HepG2 (cell line): ENCODE results near the gene ANKRD65. TPM values are rescaled to one million over a fixed set of nuclear protein-coding genes. Genes with fewer than 3 reads are reported as not detected.
"Not testable (repeated sequence)": the region's sequence is repeated elsewhere in the genome, so short reads cannot be mapped to it uniquely, and the experiment has no call there.

Experiments used
- ATAC-seq: fragments of 200-7000 bp; cut with Tn5 transposase; 3 replicates; pipeline ENCODE4 v1.9.1; 2020; ENCODE audit warnings: mild to moderate bottlenecking, moderate library complexity
- BruUV-seq: library from RNA; stranded (reverse); fragments of 400-500 nt; replicated peaks from 2 replicates; lab custom pipeline; 2021; lab: Mats Ljungman, UMichigan
- CTCF ChIA-PET: fragments of 300-600 bp; formaldehyde crosslinking; extraction: SDS; loops from one replicate; lab custom pipeline; 2021; ENCODE audit warnings: low total read pairs, inconsistent platforms, low intra/inter-chr PET ratio; lab: Yijun Ruan, JAX
- POLR2A ChIA-PET: fragments of 350-600 bp; sonication (Branson Sonifier 250); formaldehyde crosslinking; loops from one replicate; lab custom pipeline; 2020; ENCODE audit warnings: antibody characterized with exemption, inconsistent platforms; lab: Yijun Ruan, JAX
- DNase-seq: peaks from one replicate; pipeline ENCODE4 v3.0.0-alpha.2; 2015; ENCODE audit warnings: low spot score
- FAIRE-seq: peaks from 3 replicates; lab custom pipeline; 2011; peaks lifted over from hg19 to GRCh38; lab: Jason Lieb, UNC
- H2AFZ ChIP-seq: one replicate; pipeline ENCODE4 v1.6.1; 2011; ENCODE audit warnings: low read length, inconsistent platforms
- H3K27ac ChIP-seq: fragments of 300-600 bp; 3 replicates; pipeline ENCODE4 v1.8.0; 2011; ENCODE audit warnings: mixed run types, mild to moderate bottlenecking, mixed read lengths, low read length, inconsistent platforms; ENCODE audit not compliant: insufficient read depth; ENCODE audit errors: extremely low read length
- H3K27me3 ChIP-seq, 2 experiments: fragments of 200-600 bp in 1 of 2; 2 replicates in 1 of 2; 3 replicates in 1 of 2; pipeline versions ENCODE4 v1.6.0 to v1.8.0; 2011; ENCODE audit warnings: low read length in 2 of 2, mild to moderate bottlenecking in 2 of 2, moderate library complexity in 2 of 2, inconsistent platforms in 1 of 2; ENCODE audit not compliant: insufficient read depth in 2 of 2, control insufficient read depth in 1 of 2
- H3K36me3 ChIP-seq, 2 experiments: fragments of 200-600 bp in 1 of 2; replicated peaks in 1 of 2; 2 replicates in 1 of 2; 3 replicates in 1 of 2; pipeline versions ENCODE4 v1.5.1 to v1.8.0; 2011; ENCODE audit warnings: low read length in 2 of 2, inconsistent platforms in 1 of 2; ENCODE audit not compliant: insufficient read depth in 2 of 2, control insufficient read depth in 1 of 2
- H3K4me1 ChIP-seq: 2 replicates; pipeline ENCODE4 v1.5.1; 2012; ENCODE audit warnings: low read length, inconsistent platforms; ENCODE audit not compliant: insufficient read depth
- H3K4me2 ChIP-seq: 2 replicates; pipeline ENCODE4 v1.6.0; 2011; ENCODE audit warnings: low read depth, low read length, inconsistent platforms
- H3K4me3 ChIP-seq, 3 experiments: fragments of 200-600 bp in 1 of 3; sonication (generic), shearing (Covaris generic) in 1 of 3; replicated peaks in 1 of 3; 2 replicates each; pipeline ENCODE4 v1.5.1; 2011 to 2016; ENCODE audit warnings: low read length in 3 of 3, inconsistent platforms in 2 of 3, low read depth in 2 of 3, mild to moderate bottlenecking in 2 of 3, control low read depth in 1 of 3, mixed read lengths in 1 of 3; ENCODE audit not compliant: insufficient read depth in 1 of 3
- H3K79me2 ChIP-seq: one replicate; pipeline ENCODE4 v1.6.1; 2011; ENCODE audit warnings: low read length, inconsistent platforms; ENCODE audit not compliant: insufficient read depth
- H3K9ac ChIP-seq: 2 replicates; pipeline ENCODE4 v1.6.0; 2011; ENCODE audit warnings: mild to moderate bottlenecking, low read depth, low read length, inconsistent platforms; ENCODE audit not compliant: insufficient read depth
- H3K9me3 ChIP-seq: 2 replicates; pipeline ENCODE4 v1.5.1; 2012; ENCODE audit warnings: mild to moderate bottlenecking, low read length
- H4K20me1 ChIP-seq: 2 replicates; pipeline ENCODE4 v1.6.0; 2011; ENCODE audit warnings: inconsistent platforms, mild to moderate bottlenecking, low read length, moderate library complexity; ENCODE audit not compliant: insufficient read depth
- FOSL1 ChIP-seq: sonication (generic); formaldehyde crosslinking; IDR thresholded peaks from 2 replicates; pipeline ENCODE4 v1.9.0; 2021; ENCODE audit warnings: missing genetic modification reagents, borderline replicate concordance
- FOXO4 ChIP-seq: sonication (generic); formaldehyde crosslinking; conservative IDR thresholded peaks from 2 replicates; pipeline ENCODE4 v1.8.1; 2023; ENCODE audit warnings: missing genetic modification reagents
- MAFG ChIP-seq: sonication (generic); formaldehyde crosslinking; IDR thresholded peaks from 2 replicates; pipeline ENCODE4 v1.5.1; 2020; ENCODE audit warnings: mild to moderate bottlenecking, missing genetic modification reagents
- MEIS2 ChIP-seq: sonication (generic); formaldehyde crosslinking; IDR thresholded peaks from 2 replicates; pipeline ENCODE4 v1.9.0; 2021; ENCODE audit warnings: mild to moderate bottlenecking, missing genetic modification reagents
- RFX5 ChIP-seq: IDR thresholded peaks from 2 replicates; pipeline ENCODE4 v1.6.1; 2011; ENCODE audit warnings: low read depth, low read length, improper control_type of control experiment
- TAF1 ChIP-seq: sonication (generic); formaldehyde crosslinking; IDR thresholded peaks from 2 replicates; pipeline ENCODE4 v1.4.0; 2020; ENCODE audit warnings: missing genetic modification reagents
- TOE1 ChIP-seq: sonication (generic); formaldehyde crosslinking; IDR thresholded peaks from 2 replicates; pipeline ENCODE4 v1.4.0; 2020; ENCODE audit warnings: mild to moderate bottlenecking, missing genetic modification reagents
- ZNF235 ChIP-seq: sonication (generic); formaldehyde crosslinking; IDR thresholded peaks from 2 replicates; pipeline ENCODE4 v1.8.1; 2023; ENCODE audit warnings: mild to moderate bottlenecking, missing genetic modification reagents, borderline replicate concordance
- ZNF383 ChIP-seq: sonication (generic); formaldehyde crosslinking; IDR thresholded peaks from 2 replicates; pipeline ENCODE4 v1.4.0; 2020; ENCODE audit warnings: missing genetic modification reagents, mild to moderate bottlenecking, borderline replicate concordance
- WGBS: methylation state at CpG from one replicate; pipeline ENCODE4 v1.1.6; 2017; ENCODE audit warnings: low lambda C conversion rate; 5-methylcytosine and 5-hydroxymethylcytosine counted together
- in situ Hi-C: cut with HindIII; loops from 2 replicates; pipeline ENCODE4 v1.10.0; 2017; ENCODE audit warnings: low pct_unique_long_range_greater_than_20kb; ENCODE audit not compliant: extremely low pct_ligation_motif_present
- intact Hi-C: fragments of 100-400 bp; cut with micrococcal nuclease; formaldehyde crosslinking; loops from one replicate; pipeline ENCODE4 v1.10.0; 2022; ENCODE audit not compliant: unreplicated experiment
- polyA plus RNA-seq, 8 experiments: library from polyadenylated mRNA; depleted of rRNA in 3 of 8; stranded (reverse) in 7 of 8; unstranded in 1 of 8; fragments of >200 nt; fragmentation: Illumina TruSeq in 4 of 8; extraction: Trizol in 4 of 8; gene quantifications; 2 replicates each; pipeline versions ENCODE4 v1.2.1 to v1.2.3, GENCODE V29; 2011 to 2016; ENCODE audit warnings: low read depth in 4 of 8, missing spikeins in 1 of 8, mixed read lengths in 1 of 8; ENCODE audit not compliant: insufficient read depth in 1 of 8
- total RNA-seq, 5 experiments: library from RNA; depleted of rRNA; stranded (reverse); fragments of >200 nt; fragmentation: Illumina TruSeq; extraction: Trizol; gene quantifications; 2 replicates each; pipeline ENCODE4 v1.2.3, GENCODE V29; 2016; ENCODE audit warnings: low read depth in 1 of 5

Gene ANKRD65
- total and polyA plus RNA-seq, 2 of the 13 experiments (the other 11 are each of a cell fraction or from before 2014, with no cell fraction given): 12.1 to 30.1 TPM

DNA sequence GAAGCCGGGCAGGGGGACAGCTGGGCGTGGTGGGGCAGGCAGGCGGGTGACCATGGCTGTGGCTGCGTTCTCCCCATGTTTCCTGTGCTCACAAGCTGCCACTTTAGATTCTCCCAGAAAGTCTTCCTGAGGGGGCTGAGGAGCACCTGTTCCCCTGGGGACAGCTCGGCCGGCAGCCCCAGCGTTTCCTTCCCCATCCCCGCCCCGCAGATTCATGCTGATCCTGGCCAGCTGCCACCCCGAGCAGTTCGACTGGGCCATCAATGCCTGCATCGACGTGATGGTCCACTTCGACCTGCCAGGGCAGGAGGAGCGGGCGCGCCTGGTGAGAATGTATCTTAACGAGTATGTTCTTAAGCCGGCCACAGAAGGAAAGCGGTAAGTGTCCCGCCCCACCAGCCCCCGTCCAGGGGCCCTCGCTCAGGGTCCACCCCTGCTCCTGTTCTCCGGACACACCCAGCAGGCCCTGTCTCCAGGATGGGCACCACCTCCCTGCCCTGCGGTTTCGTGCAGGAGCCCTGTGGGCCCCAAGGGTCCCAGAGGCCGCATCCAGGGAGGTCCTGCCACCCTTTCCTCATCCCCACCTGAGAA is 39.6 kb upstream of the ANKRD65 start:
- peaks cover 42% of the 10 kb centered on the region for H3K4me1 ChIP-seq
- no TSS peak for BruUV-seq
- no peak overlapping the region for H3K9ac ChIP-seq
- WGBS: 51% methylated on average over 11 of the region's 27 CpGs
- ATAC-seq: no peak
- no peaks in the 10 kb centered on the region for H4K20me1 ChIP-seq
- no peaks in the 10 kb centered on the region for H3K9me3 ChIP-seq
- TF ChIP-seq TAF1 (CRISPR knock-in tag): no peak
- no peak for TF ChIP-seq FOSL1
- TF ChIP-seq MAFG (CRISPR knock-in tag): no peak
- no peak for TF ChIP-seq FOXO4 (CRISPR knock-in tag)
- TF ChIP-seq ZNF383 (CRISPR knock-in tag): no peak
- no peak for TF ChIP-seq MEIS2
- no peak for TF ChIP-seq TOE1 (CRISPR knock-in tag)
- no peak for TF ChIP-seq RFX5
- TF ChIP-seq ZNF235 (CRISPR knock-in tag): no peak
- TF ChIP-seq, all 625 proteins: peak for 0
- in situ Hi-C loops: no loop called here
- no peaks in the 10 kb centered on the region for H3K79me2 ChIP-seq
- no peak overlapping the region for H2AFZ ChIP-seq
- H3K4me2 ChIP-seq: no peak overlapping the region
- H3K27me3 ChIP-seq: peaks cover 6 to 20% of the 10 kb centered on the region in 2 experiments; a peak in 4 of 5 replicates
- ChIA-PET CTCF (no interaction called here), POLR2A (no interaction called here)
- no peak overlapping the region for H3K27ac ChIP-seq
- FAIRE-seq (no peak), DNase-seq (no peak)
- H3K36me3 ChIP-seq: no peaks in the 10 kb centered on the region
- intact Hi-C loops: no loop called here
- no peak overlapping the region for H3K4me3 ChIP-seq

- CTCF ChIA-PET, H3K79me2 ChIP-seq, FAIRE-seq, H3K4me2 ChIP-seq, H3K27ac ChIP-seq, intact Hi-C loops, ATAC-seq, H3K9ac ChIP-seq, H3K36me3 ChIP-seq, BruUV-seq, POLR2A ChIA-PET, DNase-seq, in situ Hi-C loops, H3K4me3 ChIP-seq, H3K9me3 ChIP-seq, H4K20me1 ChIP-seq, H2AFZ ChIP-seq: not testable (repeated sequence)
- 40% methylated on average over 6 of the region's 14 CpGs for WGBS
- peaks cover 6 to 20% of the 10 kb centered on the region in 2 experiments; a peak in 4 of 5 replicates for H3K27me3 ChIP-seq
- peaks cover 42% of the 10 kb centered on the region for H3K4me1 ChIP-seq
Measured at GRCh38 chr1:1459711-1460110, 38.6 kb upstream of the ANKRD65 start.

GRCh38 chr1:1459156-1459555 is 38.1 kb upstream of the ANKRD65 start:
- BruUV-seq, POLR2A ChIA-PET: not testable (repeated sequence)

More at GRCh38 chr1:1459156-1459555, 38.1 kb upstream of the ANKRD65 start:
- Histone ChIP-seq H3K4me1 (peaks cover 37% of the 10 kb centered on the region), H3K27me3 (peaks cover 6 to 20% of the 10 kb centered on the region in 2 experiments; a peak in 4 of 5 replicates)
- in situ Hi-C loops, H3K27ac ChIP-seq, H3K4me3 ChIP-seq, H3K79me2 ChIP-seq, H2AFZ ChIP-seq, CTCF ChIA-PET, H3K9ac ChIP-seq, ATAC-seq, FAIRE-seq, DNase-seq, H3K9me3 ChIP-seq, intact Hi-C loops, H3K36me3 ChIP-seq, H3K4me2 ChIP-seq, H4K20me1 ChIP-seq: not testable (repeated sequence)
- WGBS: no CpG with 5 or more reads among the region's 19 CpGs
